ENCODE data around the gene ANKRD53.

- no peak for TF ChIP-seq CTCF (IDR thresholded peaks at IDR 0.05; ENCODE audit: poor library complexity)
- no peak for TF ChIP-seq EZH2 (IDR thresholded peaks at IDR 0.05; ENCODE audit: borderline replicate concordance)
- no peak for TF ChIP-seq EZH2phosphoT487 (IDR thresholded peaks at IDR 0.05; ENCODE audit: low read depth, severe bottlenecking, unreplicated experiment)
Measured at GRCh38 chr2:70985956-70986355, 7.5 kb downstream of the ANKRD53 start.
